ENCODE measurements around the gene GPR142. TPM values are rescaled to one million over a fixed set of nuclear protein-coding genes. Genes with fewer than 3 reads are reported as not detected.

Gene GPR142
- total and polyA plus RNA-seq, 4 donors, result 0.05 to 0.08 TPM; not detected in 2

- H3K9me3 ChIP-seq (ENCODE audit: control insufficient read depth in 4 of 4, low read length in 3 of 4), result no peaks in the 10 kb centered on the region
- peaks cover 0 to 3% (median 1%) of the 10 kb centered on the region in 4 donors for H3K4me1 ChIP-seq (ENCODE audit: control insufficient read depth in 4 of 4, insufficient read depth in 4 of 4, low read length in 3 of 4)
- H3K36me3 ChIP-seq (ENCODE audit: control insufficient read depth in 4 of 4, insufficient read depth in 3 of 4, low read depth in 1 of 4, low read length in 3 of 4), result no peaks in the 10 kb centered on the region
- H3K27ac ChIP-seq (ENCODE audit: low read depth in 1 of 2, low read length in 2 of 2), result no peak overlapping the region
- TF ChIP-seq, protein P1, sequence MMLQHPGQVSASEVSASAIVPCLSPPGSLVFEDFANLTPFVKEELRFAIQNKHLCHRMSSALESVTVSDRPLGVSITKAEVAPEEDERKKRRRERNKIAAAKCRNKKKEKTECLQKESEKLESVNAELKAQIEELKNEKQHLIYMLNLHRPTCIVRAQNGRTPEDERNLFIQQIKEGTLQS (IDR thresholded peaks at IDR 0.05), result no peak
- TF ChIP-seq JUND (IDR thresholded peaks at IDR 0.05), result no peak
- DNase-seq (ENCODE audit: low spot score), result no peak
- H3K9ac ChIP-seq (ENCODE audit: low read depth in 1 of 2, low read length in 2 of 2), result no peak overlapping the region
- no peak overlapping the region for H3K4me3 ChIP-seq (ENCODE audit: low read depth in 1 of 3, low read length in 3 of 3)
- 83% methylated on average over 13 of the region's 13 CpGs for WGBS
- H3K27me3 ChIP-seq (ENCODE audit: control insufficient read depth in 4 of 4, insufficient read depth in 4 of 4, low read length in 3 of 4), result no peaks in the 10 kb centered on the region
These were observed 48.5 kb downstream of the GPR142 start for GRCh38 chr17:74415608-74416396.

GRCh38 chr17:74417178-74418045 lies 50.1 kb downstream of the GPR142 start:
- H3K9ac ChIP-seq (ENCODE audit: low read depth in 1 of 2, low read length in 2 of 2), result no peak overlapping the region
- TF ChIP-seq JUND (IDR thresholded peaks at IDR 0.05) (peak in 1 of 2 donors; percentile 34), YY1 (IDR thresholded peaks at IDR 0.05) (no peak)
- no peaks in the 10 kb centered on the region for H3K27me3 ChIP-seq (ENCODE audit: control insufficient read depth in 4 of 4, insufficient read depth in 4 of 4, low read length in 3 of 4)
- peaks cover 0 to 3% (median 1%) of the 10 kb centered on the region in 4 donors for H3K4me1 ChIP-seq (ENCODE audit: control insufficient read depth in 4 of 4, insufficient read depth in 4 of 4, low read length in 3 of 4)
- no peak for DNase-seq (ENCODE audit: low spot score)
- WGBS, result 79% methylated on average over 12 of the region's 12 CpGs
- no peak overlapping the region for H3K4me3 ChIP-seq (ENCODE audit: low read depth in 1 of 3, low read length in 3 of 3)
- H3K27ac ChIP-seq (ENCODE audit: low read depth in 1 of 2, low read length in 2 of 2), result no peak overlapping the region
- no peaks in the 10 kb centered on the region for H3K36me3 ChIP-seq (ENCODE audit: control insufficient read depth in 4 of 4, insufficient read depth in 3 of 4, low read depth in 1 of 4, low read length in 3 of 4)
- no peaks in the 10 kb centered on the region for H3K9me3 ChIP-seq (ENCODE audit: control insufficient read depth in 4 of 4, low read length in 3 of 4)

- H3K36me3 ChIP-seq (ENCODE audit: control insufficient read depth in 4 of 4, insufficient read depth in 3 of 4, low read depth in 1 of 4, low read length in 3 of 4), result no peaks in the 10 kb centered on the region
- TF ChIP-seq, protein P1 (IDR thresholded peaks at IDR 0.05), result no peak
- TF ChIP-seq HNF4A (conservative IDR thresholded peaks at IDR 0.05), result no peak
- no peak for TF ChIP-seq FOXA1 (IDR thresholded peaks at IDR 0.05)
- no peak for TF ChIP-seq FOXA2 (IDR thresholded peaks at IDR 0.05)
- TF ChIP-seq, protein P2, sequence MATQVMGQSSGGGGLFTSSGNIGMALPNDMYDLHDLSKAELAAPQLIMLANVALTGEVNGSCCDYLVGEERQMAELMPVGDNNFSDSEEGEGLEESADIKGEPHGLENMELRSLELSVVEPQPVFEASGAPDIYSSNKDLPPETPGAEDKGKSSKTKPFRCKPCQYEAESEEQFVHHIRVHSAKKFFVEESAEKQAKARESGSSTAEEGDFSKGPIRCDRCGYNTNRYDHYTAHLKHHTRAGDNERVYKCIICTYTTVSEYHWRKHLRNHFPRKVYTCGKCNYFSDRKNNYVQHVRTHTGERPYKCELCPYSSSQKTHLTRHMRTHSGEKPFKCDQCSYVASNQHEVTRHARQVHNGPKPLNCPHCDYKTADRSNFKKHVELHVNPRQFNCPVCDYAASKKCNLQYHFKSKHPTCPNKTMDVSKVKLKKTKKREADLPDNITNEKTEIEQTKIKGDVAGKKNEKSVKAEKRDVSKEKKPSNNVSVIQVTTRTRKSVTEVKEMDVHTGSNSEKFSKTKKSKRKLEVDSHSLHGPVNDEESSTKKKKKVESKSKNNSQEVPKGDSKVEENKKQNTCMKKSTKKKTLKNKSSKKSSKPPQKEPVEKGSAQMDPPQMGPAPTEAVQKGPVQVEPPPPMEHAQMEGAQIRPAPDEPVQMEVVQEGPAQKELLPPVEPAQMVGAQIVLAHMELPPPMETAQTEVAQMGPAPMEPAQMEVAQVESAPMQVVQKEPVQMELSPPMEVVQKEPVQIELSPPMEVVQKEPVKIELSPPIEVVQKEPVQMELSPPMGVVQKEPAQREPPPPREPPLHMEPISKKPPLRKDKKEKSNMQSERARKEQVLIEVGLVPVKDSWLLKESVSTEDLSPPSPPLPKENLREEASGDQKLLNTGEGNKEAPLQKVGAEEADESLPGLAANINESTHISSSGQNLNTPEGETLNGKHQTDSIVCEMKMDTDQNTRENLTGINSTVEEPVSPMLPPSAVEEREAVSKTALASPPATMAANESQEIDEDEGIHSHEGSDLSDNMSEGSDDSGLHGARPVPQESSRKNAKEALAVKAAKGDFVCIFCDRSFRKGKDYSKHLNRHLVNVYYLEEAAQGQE (IDR thresholded peaks at IDR 0.05), result no peak
- TF ChIP-seq GABPA (IDR thresholded peaks at IDR 0.05 in 1 of 2, conservative IDR thresholded peaks at IDR 0.05 in 1 of 2), result no peak
- TF ChIP-seq CTCF (IDR thresholded peaks at IDR 0.05; ENCODE audit: low read depth, low read length, missing input control), result no peak
- no peak for TF ChIP-seq SP1 (IDR thresholded peaks at IDR 0.05)
- TF ChIP-seq NR2F2 (IDR thresholded peaks at IDR 0.05), result no peak
- TF ChIP-seq TAF1 (conservative IDR thresholded peaks at IDR 0.05), result no peak
- no peak for DNase-seq (ENCODE audit: low spot score)
These were observed 52.7 kb downstream of the GPR142 start for GRCh38 chr17:74419928-74420411.

More at GRCh38 chr17:74419928-74420411, 52.7 kb downstream of the GPR142 start:
- Histone ChIP-seq H3K27me3 (ENCODE audit: control insufficient read depth in 4 of 4, insufficient read depth in 4 of 4, low read length in 3 of 4) (no peaks in the 10 kb centered on the region), H3K9me3 (ENCODE audit: control insufficient read depth in 4 of 4, low read length in 3 of 4) (no peaks in the 10 kb centered on the region), H3K9ac (ENCODE audit: low read depth in 1 of 2, low read length in 2 of 2) (no peak overlapping the region), H3K4me1 (ENCODE audit: control insufficient read depth in 4 of 4, insufficient read depth in 4 of 4, low read length in 3 of 4) (peaks cover 0 to 3% (median 1%) of the 10 kb centered on the region in 4 donors), H3K4me3 (ENCODE audit: low read depth in 1 of 3, low read length in 3 of 3) (no peak overlapping the region), H3K27ac (ENCODE audit: low read depth in 1 of 2, low read length in 2 of 2) (no peak overlapping the region)
- 87% methylated on average over 10 of the region's 10 CpGs for WGBS

Data from liver (tissue), 9 donors.